SJCRH30 (cell line): ENCODE results near the gene DNM1. TPM values are rescaled to one million over a fixed set of nuclear protein-coding genes. Genes with fewer than 3 reads are reported as not detected.

Source experiments
- DNase-seq, 2 experiments: peaks; one replicate each; pipeline ENCODE4 v3.0.0-alpha.2; 2015 to 2020
- H3K27ac ChIP-seq: fragments of 250-450 bp; sonication (Bioruptor Pico); 2 replicates; pipeline ENCODE4 v1.5.1; 2020; ENCODE audit warnings: mild to moderate bottlenecking, moderate library complexity
- H3K27me3 ChIP-seq: fragments of 250-450 bp; sonication (Bioruptor Pico); 2 replicates; pipeline ENCODE4 v1.5.1; 2020; ENCODE audit warnings: mild to moderate bottlenecking, moderate library complexity
- H3K36me3 ChIP-seq: fragments of 250-450 bp; sonication (Bioruptor Pico); 2 replicates; pipeline ENCODE4 v1.5.1; 2020; ENCODE audit warnings: mild to moderate bottlenecking, moderate library complexity
- H3K4me1 ChIP-seq: fragments of 250-450 bp; sonication (Bioruptor Pico); 2 replicates; pipeline ENCODE4 v1.5.1; 2020; ENCODE audit warnings: mild to moderate bottlenecking, moderate library complexity
- H3K4me3 ChIP-seq: fragments of 250-450 bp; sonication (Bioruptor Pico); 2 replicates; pipeline ENCODE4 v1.5.1; 2020; ENCODE audit warnings: mild to moderate bottlenecking, moderate library complexity
- H3K9me3 ChIP-seq: fragments of 250-450 bp; sonication (Bioruptor Pico); replicated peaks from 2 replicates; pipeline ENCODE4 v1.5.1; 2020; ENCODE audit warnings: mild to moderate bottlenecking, moderate library complexity
- total RNA-seq: library from RNA; depleted of rRNA; stranded (reverse); fragments of >200 nt; shearing (Covaris generic); gene quantifications from 2 replicates; pipeline ENCODE4 v1.2.3, GENCODE V29; 2014

DNM1 gene
- total RNA-seq, 1 experiment from 2014 or later: 3.8 TPM

GRCh38 chr9:128254362-128254761 lies 51.2 kb downstream of the DNM1 start:
- no peaks in the 10 kb centered on the region for H3K27me3 ChIP-seq
- H3K36me3 ChIP-seq: peaks cover 13% of the 10 kb centered on the region
- H3K4me1 ChIP-seq: no peaks in the 10 kb centered on the region
- no peak for DNase-seq
- H3K9me3 ChIP-seq: no peaks in the 10 kb centered on the region
- H3K4me3 ChIP-seq: no peak overlapping the region
- H3K27ac ChIP-seq: no peak overlapping the region

- Histone ChIP-seq H3K27me3 (no peaks in the 10 kb centered on the region), H3K4me1 (no peaks in the 10 kb centered on the region), H3K36me3 (peaks cover 15% of the 10 kb centered on the region), H3K9me3 (no peaks in the 10 kb centered on the region), H3K27ac (no peak overlapping the region), H3K4me3 (no peak overlapping the region)
- peak; percentile 70 to 83 for DNase-seq
These were observed 51.9 kb downstream of the DNM1 start for GRCh38 chr9:128254855-128255759.

GRCh38 chr9:128257086-128257825 lies 54.1 kb downstream of the DNM1 start:
- H3K27me3 ChIP-seq: no peaks in the 10 kb centered on the region
- H3K4me1 ChIP-seq: no peaks in the 10 kb centered on the region
- H3K4me3 ChIP-seq: no peak overlapping the region
- no peak for DNase-seq
- H3K9me3 ChIP-seq: no peaks in the 10 kb centered on the region
- H3K36me3 ChIP-seq: peaks cover 22% of the 10 kb centered on the region
- H3K27ac ChIP-seq: no peak overlapping the region

- no peaks in the 10 kb centered on the region for H3K27me3 ChIP-seq
- no peak for DNase-seq
- peaks cover 27% of the 10 kb centered on the region for H3K36me3 ChIP-seq
- H3K27ac ChIP-seq: no peak overlapping the region
- H3K9me3 ChIP-seq: no peaks in the 10 kb centered on the region
- H3K4me1 ChIP-seq: no peaks in the 10 kb centered on the region
- H3K4me3 ChIP-seq: no peak overlapping the region
These were observed 54.7 kb downstream of the DNM1 start for GRCh38 chr9:128257907-128258306.

- H3K4me3 ChIP-seq: no peak overlapping the region
- no peaks in the 10 kb centered on the region for H3K4me1 ChIP-seq
- H3K27ac ChIP-seq: no peak overlapping the region
- peaks cover 27% of the 10 kb centered on the region for H3K36me3 ChIP-seq
- no peak for DNase-seq
- H3K9me3 ChIP-seq: no peaks in the 10 kb centered on the region
- no peaks in the 10 kb centered on the region for H3K27me3 ChIP-seq
These were observed 55.1 kb downstream of the DNM1 start for GRCh38 chr9:128258326-128258725.

GRCh38 chr9:128259156-128259555 lies 56.0 kb downstream of the DNM1 start:
- no peak for DNase-seq
- no peaks in the 10 kb centered on the region for H3K4me1 ChIP-seq
- H3K9me3 ChIP-seq: no peaks in the 10 kb centered on the region
- no peak overlapping the region for H3K4me3 ChIP-seq
- H3K27ac ChIP-seq: no peak overlapping the region
- H3K36me3 ChIP-seq: peaks cover 27% of the 10 kb centered on the region
- H3K27me3 ChIP-seq: no peaks in the 10 kb centered on the region

GRCh38 chr9:128260340-128260739 lies 57.2 kb downstream of the DNM1 start:
- no peaks in the 10 kb centered on the region for H3K4me1 ChIP-seq
- H3K36me3 ChIP-seq: peaks cover 37% of the 10 kb centered on the region
- no peak overlapping the region for H3K27ac ChIP-seq
- H3K27me3 ChIP-seq: no peaks in the 10 kb centered on the region
- H3K9me3 ChIP-seq: no peaks in the 10 kb centered on the region
- DNase-seq: no peak
- H3K4me3 ChIP-seq: no peak overlapping the region

GRCh38 chr9:128262687-128263086 lies 59.5 kb downstream of the DNM1 start:
- no peak overlapping the region for H3K27ac ChIP-seq
- H3K27me3 ChIP-seq: no peaks in the 10 kb centered on the region
- DNase-seq: no peak
- H3K4me1 ChIP-seq: no peaks in the 10 kb centered on the region
- H3K36me3 ChIP-seq: peaks cover 37% of the 10 kb centered on the region
- no peaks in the 10 kb centered on the region for H3K9me3 ChIP-seq
- no peak overlapping the region for H3K4me3 ChIP-seq

- H3K9me3 ChIP-seq: no peaks in the 10 kb centered on the region
- H3K4me1 ChIP-seq: no peaks in the 10 kb centered on the region
- no peaks in the 10 kb centered on the region for H3K27me3 ChIP-seq
- DNase-seq: no peak
- H3K27ac ChIP-seq: no peak overlapping the region
- H3K4me3 ChIP-seq: no peak overlapping the region
- peaks cover 28% of the 10 kb centered on the region for H3K36me3 ChIP-seq
These were observed 62.2 kb downstream of the DNM1 start for GRCh38 chr9:128265348-128265847.

GRCh38 chr9:128266868-128267590 lies 63.9 kb downstream of the DNM1 start:
- Histone ChIP-seq H3K27me3 (no peaks in the 10 kb centered on the region), H3K36me3 (peaks cover 24% of the 10 kb centered on the region), H3K4me1 (no peaks in the 10 kb centered on the region), H3K9me3 (no peaks in the 10 kb centered on the region), H3K4me3 (no peak overlapping the region), H3K27ac (no peak overlapping the region)
- DNase-seq: no peak

GRCh38 chr9:128271112-128271511 lies 67.9 kb downstream of the DNM1 start:
- Histone ChIP-seq H3K27ac (no peak overlapping the region), H3K4me3 (no peak overlapping the region), H3K9me3 (no peaks in the 10 kb centered on the region), H3K27me3 (no peaks in the 10 kb centered on the region), H3K4me1 (no peaks in the 10 kb centered on the region), H3K36me3 (peaks cover 11% of the 10 kb centered on the region)
- DNase-seq: no peak

GRCh38 chr9:128271512-128271911 lies 68.3 kb downstream of the DNM1 start:
- Histone ChIP-seq H3K27me3 (no peaks in the 10 kb centered on the region), H3K4me3 (no peak overlapping the region), H3K4me1 (no peaks in the 10 kb centered on the region), H3K36me3 (peaks cover 11% of the 10 kb centered on the region), H3K27ac (no peak overlapping the region), H3K9me3 (no peaks in the 10 kb centered on the region)
- DNase-seq: no peak

- Histone ChIP-seq H3K27me3 (no peaks in the 10 kb centered on the region), H3K4me1 (no peaks in the 10 kb centered on the region), H3K27ac (no peak overlapping the region), H3K4me3 (no peak overlapping the region; the same call in 1 of the 2 replicates), H3K36me3 (peaks cover 8% of the 10 kb centered on the region), H3K9me3 (no peaks in the 10 kb centered on the region)
- no peak for DNase-seq
These were observed 71.1 kb downstream of the DNM1 start for GRCh38 chr9:128274245-128274644.

GRCh38 chr9:128275198-128276007 lies 72.2 kb downstream of the DNM1 start, which contains the start of gene GOLGA2:
TSS of gene GOLGA2 (minus strand) at chr9:128276007. CDS start at chr9:128275976, 31 bp downstream.
- Histone ChIP-seq H3K27me3 (no peaks in the 10 kb centered on the region), H3K36me3 (peaks cover 6% of the 10 kb centered on the region), H3K4me1 (no peaks in the 10 kb centered on the region), H3K4me3 (peak within 1 kb of the TSS; percentile 74), H3K9me3 (no peaks in the 10 kb centered on the region), H3K27ac (peak within 1 kb of the TSS; percentile 77)
- peak; percentile 40 to 42 for DNase-seq
